HL-60 (cell line): Measurements from ENCODE around the gene ZNF124.

ENCODE experiments used
- DNase-seq, 2 experiments: peaks; one replicate each; pipeline ENCODE4 v3.0.0-alpha.2; 2010 to 2020; ENCODE audit warnings: low read depth in 1 of 2, low spot score in 1 of 2
- H3K27ac ChIP-seq: fragments of 250-450 bp; sonication (Bioruptor Pico); replicated peaks from 2 replicates; pipeline ENCODE4 v1.5.1; 2020; ENCODE audit warnings: mild to moderate bottlenecking, moderate library complexity
- H3K27me3 ChIP-seq: fragments of 250-450 bp; sonication (Bioruptor Pico); 2 replicates; pipeline ENCODE4 v1.5.1; 2021; ENCODE audit warnings: mild to moderate bottlenecking, moderate library complexity; ENCODE audit not compliant: insufficient read depth, poor library complexity, severe bottlenecking
- H3K4me3 ChIP-seq: replicated peaks from 2 replicates; pipeline ENCODE4 v1.5.1; 2011; ENCODE audit warnings: mild to moderate bottlenecking, control low read depth, low read length; ENCODE audit not compliant: insufficient read depth
- CTCF ChIP-seq: IDR thresholded peaks from one replicate; pipeline ENCODE4 v1.5.1; 2011; ENCODE audit warnings: low read length, control low read depth, inconsistent platforms; ENCODE audit not compliant: insufficient read depth
- GABPA ChIP-seq: IDR thresholded peaks from 2 replicates; pipeline ENCODE4 v1.6.1; 2012; ENCODE audit warnings: low read depth
- POLR2AphosphoS5 ChIP-seq: IDR thresholded peaks from 2 replicates; pipeline ENCODE4 v1.6.1; 2012; ENCODE audit warnings: low read depth
- REST ChIP-seq: IDR thresholded peaks from 2 replicates; pipeline ENCODE4 v1.6.1; 2012; ENCODE audit warnings: low read depth; ENCODE audit not compliant: insufficient replicate concordance
- SPI1 ChIP-seq: IDR thresholded peaks from 2 replicates; pipeline ENCODE4 v1.6.1; 2012; ENCODE audit warnings: low read depth, mild to moderate bottlenecking, borderline replicate concordance

Gene ZNF124

GRCh38 chr1:247204177-247204647 is 32.4 kb upstream of the ZNF124 start:
- no peak overlapping the region for H3K4me3 ChIP-seq
- peak overlapping the region; percentile 59 for H3K27ac ChIP-seq
- peak; percentile 45 to 72 for DNase-seq

DNA sequence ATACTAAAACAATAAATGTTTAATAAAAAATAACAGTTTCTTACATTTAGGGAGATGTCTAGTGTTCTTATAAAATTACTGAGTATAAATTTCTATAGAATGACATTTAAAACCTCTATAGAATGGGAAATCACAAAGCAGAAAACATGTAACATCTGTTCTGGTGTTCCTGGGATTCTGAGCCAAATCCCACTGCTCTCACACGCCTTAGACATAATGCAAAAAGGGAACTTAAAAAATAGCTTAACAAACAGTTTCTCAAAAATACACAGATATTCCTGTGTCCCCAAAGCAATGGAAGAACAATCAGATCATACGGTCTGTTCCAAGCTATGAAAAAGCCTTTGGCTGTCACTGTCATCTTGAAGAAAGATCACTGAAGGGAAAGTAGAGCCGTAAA is 27.0 kb upstream of the ZNF124 start:
- Histone ChIP-seq H3K4me3 (no peak overlapping the region), H3K27ac (no peak overlapping the region), H3K27me3 (no peaks in the 10 kb centered on the region)
- no peak for DNase-seq
- no peak for TF ChIP-seq POLR2AphosphoS5
- no peak for TF ChIP-seq GABPA

More at GRCh38 chr1:247204177-247204647, 32.4 kb upstream of the ZNF124 start:
- H3K27me3 ChIP-seq = no peaks in the 10 kb centered on the region
- TF ChIP-seq CTCF (no peak), SPI1 (peak; percentile 78; the same call in 1 of the 2 replicates), POLR2AphosphoS5 (no peak), GABPA (no peak), REST (no peak)

DNA sequence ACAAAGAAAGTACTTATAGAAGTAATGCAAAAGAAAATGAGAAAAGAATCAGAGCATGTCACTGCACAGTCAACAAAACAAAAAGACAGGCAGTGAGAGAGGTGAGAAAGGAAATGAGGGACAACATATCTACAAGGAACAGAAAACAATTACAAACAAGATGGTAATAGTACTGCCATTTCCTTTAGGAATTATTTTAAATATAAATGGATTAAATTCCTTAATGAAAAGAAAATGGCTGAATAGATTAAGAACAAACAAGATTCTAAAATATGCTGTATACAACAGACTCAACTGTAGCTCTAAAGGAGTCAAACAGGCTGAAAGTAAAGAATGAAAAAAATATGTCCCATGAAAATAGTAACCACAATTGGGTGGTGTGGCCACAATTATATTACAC is 22.1 kb upstream of the ZNF124 start:
- DNase-seq = no peak
- Histone ChIP-seq H3K27me3 (no peaks in the 10 kb centered on the region), H3K4me3 (no peak overlapping the region)

More for the DNA sequence above, 22.1 kb upstream of the ZNF124 start:
- H3K27ac ChIP-seq = no peak overlapping the region
- TF ChIP-seq REST = no peak
- no peak for TF ChIP-seq SPI1
- TF ChIP-seq GABPA = no peak
- no peak for TF ChIP-seq POLR2AphosphoS5
- TF ChIP-seq CTCF = no peak
